ENCODE measurements around the gene SBF2.

The SBF2 gene

GRCh38 chr11:9815486-9816136 is 478.4 kb downstream of the SBF2 start:
- Histone ChIP-seq H4K20me1 (ENCODE audit: control insufficient read depth, insufficient read depth, low read depth, low read length) (no peaks in the 10 kb centered on the region), H3K9me3 (ENCODE audit: control insufficient read depth, insufficient read depth, low read length) (no peaks in the 10 kb centered on the region), H3K4me2 (ENCODE audit: low read length) (no peak overlapping the region), H3K4me3 (ENCODE audit: low read length) (no peak overlapping the region), H3F3A (ENCODE audit: control insufficient read depth, insufficient read depth) (no peaks in the 10 kb centered on the region), H3K4me1 (ENCODE audit: control insufficient read depth, low read length) (no peaks in the 10 kb centered on the region), H3K36me3 (ENCODE audit: control insufficient read depth, low read length) (no peaks in the 10 kb centered on the region), H3K9me2 (replicated peaks; ENCODE audit: control insufficient read depth, low read length) (no peaks in the 10 kb centered on the region), H3K79me2 (ENCODE audit: control insufficient read depth, low read length) (no peaks in the 10 kb centered on the region), H3K27ac (ENCODE audit: low read depth, low read length) (no peak overlapping the region), H3K27me3 (ENCODE audit: control insufficient read depth, low read length) (no peaks in the 10 kb centered on the region)
- no peak for TF ChIP-seq EZH2phosphoT487 (IDR thresholded peaks at IDR 0.05; ENCODE audit: borderline replicate concordance, low read length)
- no peak for TF ChIP-seq CTCF (IDR thresholded peaks at IDR 0.05; ENCODE audit: low read depth, low read length, poor library complexity, severe bottlenecking)

GRCh38 chr11:9814108-9814507 is 479.9 kb downstream of the SBF2 start:
- no peak overlapping the region for H3K4me3 ChIP-seq (ENCODE audit: low read length)
- H3K4me1 ChIP-seq (ENCODE audit: control insufficient read depth, low read length), result no peaks in the 10 kb centered on the region
- TF ChIP-seq CTCF (IDR thresholded peaks at IDR 0.05; ENCODE audit: low read depth, low read length, poor library complexity, severe bottlenecking) (no peak), EZH2phosphoT487 (IDR thresholded peaks at IDR 0.05; ENCODE audit: borderline replicate concordance, low read length) (no peak)
- H3K79me2 ChIP-seq (ENCODE audit: control insufficient read depth, low read length), result no peaks in the 10 kb centered on the region
- no peaks in the 10 kb centered on the region for H3F3A ChIP-seq (ENCODE audit: control insufficient read depth, insufficient read depth)
- H3K36me3 ChIP-seq (ENCODE audit: control insufficient read depth, low read length), result no peaks in the 10 kb centered on the region
- H3K27me3 ChIP-seq (ENCODE audit: control insufficient read depth, low read length), result no peaks in the 10 kb centered on the region
- H3K9me3 ChIP-seq (ENCODE audit: control insufficient read depth, insufficient read depth, low read length), result no peaks in the 10 kb centered on the region
- no peaks in the 10 kb centered on the region for H4K20me1 ChIP-seq (ENCODE audit: control insufficient read depth, insufficient read depth, low read depth, low read length)
- H3K9me2 ChIP-seq (replicated peaks; ENCODE audit: control insufficient read depth, low read length), result no peaks in the 10 kb centered on the region
- H3K4me2 ChIP-seq (ENCODE audit: low read length), result no peak overlapping the region
- H3K27ac ChIP-seq (ENCODE audit: low read depth, low read length), result no peak overlapping the region

GRCh38 chr11:9808943-9809342 is 485.1 kb downstream of the SBF2 start:
- Histone ChIP-seq H3K36me3 (ENCODE audit: control insufficient read depth, low read length) (no peaks in the 10 kb centered on the region), H3K27me3 (ENCODE audit: control insufficient read depth, low read length) (no peaks in the 10 kb centered on the region), H3F3A (ENCODE audit: control insufficient read depth, insufficient read depth) (no peaks in the 10 kb centered on the region), H3K4me1 (ENCODE audit: control insufficient read depth, low read length) (no peaks in the 10 kb centered on the region), H3K27ac (ENCODE audit: low read depth, low read length) (no peak overlapping the region), H3K9me2 (replicated peaks; ENCODE audit: control insufficient read depth, low read length) (no peaks in the 10 kb centered on the region), H3K79me2 (ENCODE audit: control insufficient read depth, low read length) (no peaks in the 10 kb centered on the region), H3K4me3 (ENCODE audit: low read length) (no peak overlapping the region), H3K4me2 (ENCODE audit: low read length) (no peak overlapping the region), H3K9me3 (ENCODE audit: control insufficient read depth, insufficient read depth, low read length) (no peaks in the 10 kb centered on the region), H4K20me1 (ENCODE audit: control insufficient read depth, insufficient read depth, low read depth, low read length) (no peaks in the 10 kb centered on the region)
- TF ChIP-seq EZH2phosphoT487 (IDR thresholded peaks at IDR 0.05; ENCODE audit: borderline replicate concordance, low read length), result no peak

- TF ChIP-seq EZH2phosphoT487 (IDR thresholded peaks at IDR 0.05; ENCODE audit: borderline replicate concordance, low read length) (no peak), CTCF (IDR thresholded peaks at IDR 0.05; ENCODE audit: low read depth, low read length, poor library complexity, severe bottlenecking) (no peak)
- peaks cover 6% of the 10 kb centered on the region for H3K4me1 ChIP-seq (ENCODE audit: control insufficient read depth, low read length)
- H3K9me3 ChIP-seq (ENCODE audit: control insufficient read depth, insufficient read depth, low read length), result no peaks in the 10 kb centered on the region
- no peaks in the 10 kb centered on the region for H3K9me2 ChIP-seq (replicated peaks; ENCODE audit: control insufficient read depth, low read length)
- no peaks in the 10 kb centered on the region for H3K36me3 ChIP-seq (ENCODE audit: control insufficient read depth, low read length)
- H4K20me1 ChIP-seq (ENCODE audit: control insufficient read depth, insufficient read depth, low read depth, low read length), result no peaks in the 10 kb centered on the region
- no peaks in the 10 kb centered on the region for H3F3A ChIP-seq (ENCODE audit: control insufficient read depth, insufficient read depth)
- H3K4me3 ChIP-seq (ENCODE audit: low read length), result no peak overlapping the region
- no peak overlapping the region for H3K4me2 ChIP-seq (ENCODE audit: low read length)
- H3K27ac ChIP-seq (ENCODE audit: low read depth, low read length), result no peak overlapping the region
- no peaks in the 10 kb centered on the region for H3K79me2 ChIP-seq (ENCODE audit: control insufficient read depth, low read length)
- no peaks in the 10 kb centered on the region for H3K27me3 ChIP-seq (ENCODE audit: control insufficient read depth, low read length)
These were observed 486.9 kb downstream of the SBF2 start for GRCh38 chr11:9806946-9807687.
